GM12865 (cell line): Measurements from ENCODE around the gene NXPH4.

Experiments used
- DNase-seq: peaks from one replicate; pipeline ENCODE4 v3.0.0; 2010; ENCODE audit warnings: low read depth
- H3K4me3 ChIP-seq: 2 replicates; pipeline ENCODE4 v1.5.1; 2011; ENCODE audit warnings: mild to moderate bottlenecking, low read depth, low read length, control low read depth
- TF ChIP-seq, protein P1 (sequence below): IDR thresholded peaks from 2 replicates; pipeline ENCODE4 v1.5.1; 2011; ENCODE audit warnings: low read length, control low read depth, low read depth, inconsistent platforms; ENCODE audit not compliant: insufficient read depth; ENCODE audit errors: missing control alignments

NXPH4 gene

DNA sequence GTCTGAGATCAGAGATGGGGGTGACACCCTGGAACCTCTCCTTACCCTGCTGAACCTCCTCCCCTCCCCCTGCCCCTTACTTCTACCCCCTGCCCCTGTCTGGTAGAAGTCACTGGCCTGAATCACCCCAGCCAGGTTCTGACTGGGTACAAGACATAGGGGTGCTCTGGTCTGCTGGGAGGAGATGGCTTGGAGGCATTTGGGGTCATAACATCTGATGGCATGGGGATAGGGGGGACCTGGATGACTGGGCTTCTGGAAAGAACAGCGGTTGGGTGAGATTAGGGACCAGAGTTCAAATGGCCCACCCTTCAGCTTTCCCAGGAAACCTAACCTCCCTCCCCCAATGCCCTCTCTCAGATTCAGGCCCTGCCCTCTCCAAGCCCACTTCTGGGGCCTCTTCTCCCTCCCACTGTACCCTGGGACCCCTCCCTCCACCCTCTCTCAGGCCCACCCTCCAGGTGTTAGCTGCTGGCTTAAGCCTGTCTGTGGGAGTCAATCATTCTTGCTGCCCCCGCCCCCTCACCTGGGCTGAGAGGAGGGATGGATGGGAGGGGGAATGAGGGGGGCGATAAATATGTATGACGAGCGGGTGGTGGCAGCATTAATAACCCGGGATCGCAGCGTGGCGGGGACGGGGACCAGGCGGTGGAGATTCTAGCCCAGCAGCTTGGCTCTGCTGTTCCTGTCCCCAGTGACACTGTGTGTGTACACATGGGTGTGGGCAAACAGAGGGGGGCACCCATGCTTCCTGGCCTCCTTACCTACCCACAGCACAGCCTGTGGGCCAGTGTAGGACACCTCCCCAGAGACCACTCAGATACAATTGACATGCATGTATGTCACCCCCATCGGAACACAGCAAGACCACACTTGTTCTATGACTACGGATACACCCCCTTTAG is 5.9 kb downstream of the NXPH4 start:
- no peak for DNase-seq
- TF ChIP-seq, protein P1, sequence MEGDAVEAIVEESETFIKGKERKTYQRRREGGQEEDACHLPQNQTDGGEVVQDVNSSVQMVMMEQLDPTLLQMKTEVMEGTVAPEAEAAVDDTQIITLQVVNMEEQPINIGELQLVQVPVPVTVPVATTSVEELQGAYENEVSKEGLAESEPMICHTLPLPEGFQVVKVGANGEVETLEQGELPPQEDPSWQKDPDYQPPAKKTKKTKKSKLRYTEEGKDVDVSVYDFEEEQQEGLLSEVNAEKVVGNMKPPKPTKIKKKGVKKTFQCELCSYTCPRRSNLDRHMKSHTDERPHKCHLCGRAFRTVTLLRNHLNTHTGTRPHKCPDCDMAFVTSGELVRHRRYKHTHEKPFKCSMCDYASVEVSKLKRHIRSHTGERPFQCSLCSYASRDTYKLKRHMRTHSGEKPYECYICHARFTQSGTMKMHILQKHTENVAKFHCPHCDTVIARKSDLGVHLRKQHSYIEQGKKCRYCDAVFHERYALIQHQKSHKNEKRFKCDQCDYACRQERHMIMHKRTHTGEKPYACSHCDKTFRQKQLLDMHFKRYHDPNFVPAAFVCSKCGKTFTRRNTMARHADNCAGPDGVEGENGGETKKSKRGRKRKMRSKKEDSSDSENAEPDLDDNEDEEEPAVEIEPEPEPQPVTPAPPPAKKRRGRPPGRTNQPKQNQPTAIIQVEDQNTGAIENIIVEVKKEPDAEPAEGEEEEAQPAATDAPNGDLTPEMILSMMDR: no peak
- no peak overlapping the region for H3K4me3 ChIP-seq

DNA sequence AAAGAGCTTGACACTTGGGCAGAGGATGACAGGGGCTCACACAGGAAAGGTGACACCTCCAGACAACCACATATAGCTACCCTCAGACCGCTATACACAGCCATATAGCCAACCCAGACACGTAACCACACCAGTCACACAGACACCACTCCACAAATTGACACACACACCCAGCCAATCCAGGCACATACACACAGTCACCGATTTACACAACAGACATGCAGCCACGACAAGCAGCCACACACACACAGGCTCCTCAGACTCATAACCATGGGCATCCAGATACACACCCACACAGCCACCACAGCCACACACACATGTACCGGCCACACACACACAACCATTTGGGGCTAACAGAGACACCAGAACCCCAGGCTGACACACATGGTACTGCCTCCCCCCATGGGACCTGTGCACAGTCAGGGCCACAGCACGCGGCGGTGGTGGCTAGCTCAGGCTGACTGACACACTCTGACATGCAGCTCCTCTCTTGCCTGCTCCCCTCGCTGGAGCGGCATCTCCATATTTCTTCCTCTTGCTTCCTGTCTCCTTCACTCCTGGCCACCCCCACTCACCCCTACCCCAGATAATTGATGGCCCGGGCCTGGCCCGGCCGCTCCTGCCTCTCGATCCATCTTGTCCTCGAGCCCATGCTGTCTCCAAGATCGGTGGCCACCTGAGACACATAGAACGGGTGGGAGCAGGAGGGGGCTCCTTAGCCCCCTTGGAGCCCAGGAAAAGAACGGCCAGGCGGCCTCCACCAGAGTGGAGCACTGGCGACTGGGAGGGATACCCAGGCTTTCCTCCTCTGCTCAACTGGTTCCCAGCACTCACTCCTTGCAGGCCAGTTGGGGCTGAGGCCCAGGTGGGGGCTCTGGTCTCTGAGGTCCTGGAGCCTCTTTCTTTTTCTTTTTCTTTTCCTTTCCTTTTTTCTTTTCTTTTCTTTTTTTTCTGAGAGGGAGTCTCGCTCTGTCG is 6.9 kb downstream of the NXPH4 start:
- no peak overlapping the region for H3K4me3 ChIP-seq
- TF ChIP-seq, protein P1: no peak
- no peak for DNase-seq

DNA sequence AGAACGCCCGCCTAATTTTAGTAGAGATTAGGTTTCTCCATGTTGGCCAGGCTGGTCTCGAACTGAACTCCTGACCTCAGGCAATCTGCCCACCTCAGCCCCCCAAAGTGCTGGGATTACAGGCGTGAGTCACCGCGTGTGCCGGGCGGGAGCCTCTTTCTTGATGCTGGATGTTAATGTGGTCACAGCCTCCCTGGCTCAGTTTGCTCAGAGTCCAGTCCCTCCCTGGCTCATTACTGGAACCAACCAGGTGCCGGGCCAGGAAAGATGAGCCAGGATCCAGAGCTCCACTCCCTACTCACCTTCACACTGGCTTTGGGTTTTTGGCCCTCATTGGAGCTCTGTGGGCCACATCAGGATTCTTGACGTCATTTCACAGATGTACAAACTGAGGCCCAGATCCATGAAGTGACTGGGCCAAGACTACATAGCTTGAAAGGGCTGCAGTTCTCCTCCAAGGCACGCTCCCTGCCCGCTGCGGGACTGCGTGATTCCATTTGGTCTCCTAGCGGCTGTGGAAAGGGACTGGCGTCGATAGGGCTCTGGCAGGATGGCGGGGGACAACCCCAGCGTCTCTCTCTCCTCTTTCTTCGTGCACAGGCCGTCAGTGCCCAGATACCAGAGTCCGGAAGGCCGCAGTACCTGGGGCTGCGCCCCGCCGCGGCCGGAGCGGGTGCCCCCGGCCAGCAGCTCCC is 7.8 kb downstream of the NXPH4 start:
- DNase-seq: no peak
- TF ChIP-seq, protein P1: no peak
- no peak overlapping the region for H3K4me3 ChIP-seq

DNA sequence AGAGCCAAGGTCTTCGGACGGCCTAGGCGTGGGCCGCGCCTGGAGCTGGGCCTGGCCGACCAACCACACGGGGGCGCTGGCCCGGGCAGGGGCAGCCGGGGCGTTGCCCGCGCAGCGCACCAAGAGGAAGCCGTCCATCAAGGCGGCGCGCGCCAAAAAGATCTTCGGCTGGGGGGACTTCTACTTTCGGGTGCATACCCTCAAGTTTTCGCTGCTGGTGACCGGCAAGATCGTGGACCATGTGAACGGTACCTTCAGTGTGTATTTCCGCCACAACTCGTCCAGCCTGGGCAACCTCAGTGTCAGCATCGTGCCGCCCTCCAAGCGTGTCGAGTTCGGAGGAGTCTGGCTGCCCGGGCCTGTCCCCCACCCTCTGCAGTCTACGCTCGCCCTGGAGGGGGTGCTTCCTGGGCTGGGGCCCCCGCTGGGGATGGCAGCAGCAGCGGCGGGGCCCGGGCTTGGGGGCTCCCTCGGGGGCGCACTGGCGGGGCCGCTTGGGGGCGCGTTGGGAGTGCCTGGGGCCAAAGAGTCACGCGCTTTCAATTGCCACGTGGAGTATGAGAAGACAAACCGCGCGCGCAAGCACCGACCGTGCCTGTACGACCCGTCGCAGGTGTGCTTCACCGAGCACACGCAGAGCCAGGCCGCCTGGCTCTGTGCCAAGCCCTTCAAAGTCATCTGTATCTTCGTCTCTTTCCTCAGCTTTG is 8.5 kb downstream of the NXPH4 start:
- no peak overlapping the region for H3K4me3 ChIP-seq
- peak; percentile 65 for DNase-seq
- TF ChIP-seq, protein P1: peak; percentile 63

DNA sequence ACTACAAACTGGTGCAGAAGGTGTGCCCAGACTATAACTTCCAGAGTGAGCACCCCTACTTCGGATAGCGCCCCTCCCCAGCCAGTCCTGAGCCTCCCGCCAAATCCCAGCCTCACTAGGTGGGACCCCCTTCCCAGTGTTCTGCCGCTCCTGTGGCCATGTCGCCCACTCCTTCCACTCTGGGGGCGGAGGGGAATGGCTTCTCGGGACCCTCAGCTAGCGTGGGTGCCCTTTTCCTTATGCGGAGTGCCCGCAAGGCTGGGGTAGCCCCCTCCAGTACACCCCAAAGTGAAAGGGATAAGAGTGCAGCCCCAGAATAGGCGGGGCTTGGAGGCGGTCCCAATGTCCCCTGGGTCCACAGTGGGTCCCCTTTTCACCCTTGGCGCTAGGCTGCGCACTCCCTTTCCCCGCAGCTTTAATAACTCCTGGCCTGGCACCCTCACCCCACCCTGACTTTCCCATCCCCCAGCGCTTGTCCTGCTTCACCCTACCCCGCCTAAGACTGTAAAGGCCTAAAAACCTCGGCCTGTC is 9.2 kb downstream of the NXPH4 start:
- TF ChIP-seq, protein P1: no peak
- H3K4me3 ChIP-seq: no peak overlapping the region
- DNase-seq: no peak
